ENCODE data around the gene POLR2J.
"Not testable (repeated sequence)": the region's sequence is repeated elsewhere in the genome, so short reads cannot be mapped to it uniquely, and the experiment has no call there.

POLR2J gene

GRCh38 chr7:102478314-102479208, at the start of gene POLR2J:
POLR2J (minus strand) TSS chr7:102478922; CDS start chr7:102478860, 62 bp downstream.
- H3K4me3 ChIP-seq (ENCODE audit: low read depth, low read length): peak within 1 kb of the TSS; percentile 38
- peak; percentile 18 for DNase-seq (ENCODE audit: low read depth)

- not testable (repeated sequence) for DNase-seq (ENCODE audit: low read depth); H3K4me3 ChIP-seq (ENCODE audit: low read depth, low read length)
These were observed 49.4 kb upstream of the POLR2J start for GRCh38 chr7:102527822-102528793.

- not testable (repeated sequence) for DNase-seq (ENCODE audit: low read depth); H3K4me3 ChIP-seq (ENCODE audit: low read depth, low read length)
These were observed 48.5 kb upstream of the POLR2J start for GRCh38 chr7:102527182-102527581.

GRCh38 chr7:102524803-102525202, 46.1 kb upstream of the POLR2J start:
- DNase-seq (ENCODE audit: low read depth); H3K4me3 ChIP-seq (ENCODE audit: low read depth, low read length): not testable (repeated sequence)

GRCh38 chr7:102520797-102521196, 42.1 kb upstream of the POLR2J start:
- DNase-seq (ENCODE audit: low read depth); H3K4me3 ChIP-seq (ENCODE audit: low read depth, low read length): not testable (repeated sequence)

GRCh38 chr7:102517550-102518147, 38.9 kb upstream of the POLR2J start, which contains the start of gene RASA4B:
RASA4B (minus strand) TSS chr7:102517777; CDS start chr7:102517710, 67 bp downstream.
- DNase-seq (ENCODE audit: low read depth): not testable (repeated sequence)
- H3K4me3 ChIP-seq (ENCODE audit: low read depth, low read length): peak within 1 kb of the TSS; percentile 28

- H3K4me3 ChIP-seq (ENCODE audit: low read depth, low read length); DNase-seq (ENCODE audit: low read depth): not testable (repeated sequence)
These were observed 38.2 kb upstream of the POLR2J start for GRCh38 chr7:102516951-102517350.

- not testable (repeated sequence) for H3K4me3 ChIP-seq (ENCODE audit: low read depth, low read length); DNase-seq (ENCODE audit: low read depth)
These were observed 37.2 kb upstream of the POLR2J start for GRCh38 chr7:102515889-102516288.

- H3K4me3 ChIP-seq (ENCODE audit: low read depth, low read length); DNase-seq (ENCODE audit: low read depth): not testable (repeated sequence)
These were observed 36.4 kb upstream of the POLR2J start for GRCh38 chr7:102514881-102515721.

- peak overlapping the region; percentile 26 for H3K4me3 ChIP-seq (ENCODE audit: low read depth, low read length)
- peak; percentile 88 for DNase-seq (ENCODE audit: low read depth)
These were observed 34.0 kb upstream of the POLR2J start for GRCh38 chr7:102512642-102513221.

GRCh38 chr7:102511860-102512522, 33.3 kb upstream of the POLR2J start:
- not testable (repeated sequence) for DNase-seq (ENCODE audit: low read depth); H3K4me3 ChIP-seq (ENCODE audit: low read depth, low read length)

GRCh38 chr7:102510575-102510974, 31.9 kb upstream of the POLR2J start:
- not testable (repeated sequence) for DNase-seq (ENCODE audit: low read depth); H3K4me3 ChIP-seq (ENCODE audit: low read depth, low read length)

GRCh38 chr7:102507410-102508088, 28.8 kb upstream of the POLR2J start:
- not testable (repeated sequence) for DNase-seq (ENCODE audit: low read depth)

GRCh38 chr7:102505298-102506185, 26.8 kb upstream of the POLR2J start:
- DNase-seq (ENCODE audit: low read depth); H3K4me3 ChIP-seq (ENCODE audit: low read depth, low read length): not testable (repeated sequence)

More at GRCh38 chr7:102507410-102508088, 28.8 kb upstream of the POLR2J start:
- H3K4me3 ChIP-seq (ENCODE audit: low read depth, low read length): not testable (repeated sequence)

- H3K4me3 ChIP-seq (ENCODE audit: low read depth, low read length); DNase-seq (ENCODE audit: low read depth): not testable (repeated sequence)
These were observed 24.4 kb upstream of the POLR2J start for GRCh38 chr7:102503141-102503540.

GRCh38 chr7:102498321-102498720, 19.6 kb upstream of the POLR2J start:
- DNase-seq (ENCODE audit: low read depth); H3K4me3 ChIP-seq (ENCODE audit: low read depth, low read length): not testable (repeated sequence)
